Cardiac fibroblast (primary cell): ENCODE data around the gene ANKRD33B.

ENCODE experiments used
- DNase-seq, 2 donors: peaks; one replicate each; pipeline versions ENCODE4 v3.0.0 to v3.0.0-alpha.2; 2010; ENCODE audit warnings: low read depth in 2 of 2
- H3K4me3 ChIP-seq, 2 donors: replicated peaks in 1 of 2; 1 replicate in 1 of 2; 2 replicates in 1 of 2; pipeline ENCODE4 v1.5.1; 2011; ENCODE audit warnings: low read depth in 2 of 2, low read length in 2 of 2, mild to moderate bottlenecking in 2 of 2, moderate library complexity in 1 of 2
- CTCF ChIP-seq: IDR thresholded peaks from one replicate; pipeline ENCODE4 v1.5.1; 2011; ENCODE audit warnings: low read depth, mild to moderate bottlenecking, low read length, inconsistent platforms

Gene ANKRD33B

GRCh38 chr5:10671041-10672008 lies 107.5 kb downstream of the ANKRD33B start:
- no peak overlapping the region for H3K4me3 ChIP-seq
- TF ChIP-seq CTCF = no peak
- peak in 1 of 2 donors; percentile 57 for DNase-seq

GRCh38 chr5:10672146-10673016 lies 108.5 kb downstream of the ANKRD33B start:
- TF ChIP-seq CTCF = no peak
- no peak overlapping the region for H3K4me3 ChIP-seq
- DNase-seq = no peak

- H3K4me3 ChIP-seq = no peak overlapping the region
- TF ChIP-seq CTCF = no peak
These were observed 109.1 kb downstream of the ANKRD33B start for GRCh38 chr5:10673017-10673389.

GRCh38 chr5:10673407-10673806 lies 109.5 kb downstream of the ANKRD33B start:
- TF ChIP-seq CTCF = no peak
- no peak overlapping the region for H3K4me3 ChIP-seq
- DNase-seq = no peak

More at GRCh38 chr5:10673017-10673389, 109.1 kb downstream of the ANKRD33B start:
- DNase-seq = no peak

GRCh38 chr5:10674096-10674495 lies 110.2 kb downstream of the ANKRD33B start:
- H3K4me3 ChIP-seq = no peak overlapping the region
- no peak for TF ChIP-seq CTCF
- DNase-seq = no peak

- no peak for TF ChIP-seq CTCF
- no peak for DNase-seq
- no peak overlapping the region for H3K4me3 ChIP-seq
These were observed 110.7 kb downstream of the ANKRD33B start for GRCh38 chr5:10674582-10674981.
